ENCODE measurements around the gene ZNF354C. TPM values are rescaled to one million over a fixed set of nuclear protein-coding genes. Genes with fewer than 3 reads are reported as not detected.
"Not testable (repeated sequence)": the region's sequence is repeated elsewhere in the genome, so short reads cannot be mapped to it uniquely, and the experiment has no call there.

The ZNF354C gene
- total and polyA plus RNA-seq, 2 of the 8 experiments (the other 6 are each of a cell fraction or from before 2014, with no cell fraction given) = 0.85 to 2.3 TPM

GRCh38 chr5:179101282-179101681 is 41.1 kb downstream of the ZNF354C start:
- CTCF ChIA-PET (ENCODE audit: partially characterized antibody); H2AFZ ChIP-seq (ENCODE audit: low read length); H3K14ac ChIP-seq (ENCODE audit: insufficient read length); H3K36me3 ChIP-seq (ENCODE audit: control insufficient read depth in 2 of 4, insufficient read depth in 4 of 4, low read length in 3 of 4); H3K23ac ChIP-seq (ENCODE audit: insufficient read length); H2BK12ac ChIP-seq (ENCODE audit: low read depth, low read length); H3K4me3 ChIP-seq (ENCODE audit: extremely low read depth in 1 of 4, insufficient read depth in 2 of 4, low read depth in 3 of 4, low read length in 4 of 4); H3K27ac ChIP-seq (ENCODE audit: low read depth, low read length); DNase-seq (ENCODE audit: low read depth in 1 of 2, low spot score in 2 of 2); H3K18ac ChIP-seq (ENCODE audit: extremely low read depth, low read length); H3K27me3 ChIP-seq (replicated peaks in 1 of 4; ENCODE audit: control insufficient read depth in 3 of 4, extremely low read depth in 1 of 4, insufficient read depth in 3 of 4, low read length in 3 of 4); H3K79me2 ChIP-seq (ENCODE audit: control insufficient read depth in 1 of 2, insufficient read depth in 2 of 2, low read length in 2 of 2); H4K91ac ChIP-seq (replicated peaks; ENCODE audit: insufficient read length, low read length); H2AK5ac ChIP-seq (ENCODE audit: low read depth, low read length); H4K8ac ChIP-seq (ENCODE audit: extremely low read depth, insufficient read depth, low read length); H3K79me1 ChIP-seq (ENCODE audit: low read depth, low read length); H3K4me2 ChIP-seq (ENCODE audit: insufficient read depth in 1 of 2, low read depth in 2 of 2, low read length in 2 of 2); H2BK20ac ChIP-seq (ENCODE audit: low read length); FAIRE-seq; H4K5ac ChIP-seq (ENCODE audit: insufficient read length, low read depth, low read length); H3K9ac ChIP-seq (replicated peaks in 1 of 4; ENCODE audit: extremely low read depth in 1 of 4, low read depth in 3 of 4, low read length in 3 of 4); H4K20me1 ChIP-seq (replicated peaks in 1 of 2; ENCODE audit: control insufficient read depth in 1 of 2, insufficient read depth in 2 of 2, low read length in 2 of 2); H2BK5ac ChIP-seq (ENCODE audit: low read depth, low read length); POLR2A ChIA-PET (ENCODE audit: partially characterized antibody); H3K4me1 ChIP-seq (replicated peaks in 1 of 4; ENCODE audit: control insufficient read depth in 3 of 4, insufficient read depth in 4 of 4, low read length in 3 of 4); H2BK15ac ChIP-seq (ENCODE audit: low read length); H3K23me2 ChIP-seq (ENCODE audit: low read depth, low read length); H3K4ac ChIP-seq (replicated peaks; ENCODE audit: insufficient read length, low read depth, low read length); H3K56ac ChIP-seq (replicated peaks; ENCODE audit: insufficient read length, low read depth, low read length); H2BK120ac ChIP-seq (replicated peaks; ENCODE audit: low read depth, low read length): not testable (repeated sequence)
- WGBS, 2 experiments (ENCODE audit: extremely low coverage in 1 of 2, insufficient coverage in 1 of 2, insufficient read length in 1 of 2, insufficient replicate concordance in 2 of 2, low coverage in 1 of 2, low lambda C conversion rate in 2 of 2, missing lambda C conversion rate in 1 of 2) = 92% methylated on average over 15 of the region's 17 CpGs; no CpG with 5 or more reads in 1 of the 2 experiments
- peaks cover 26% of the 10 kb centered on the region in 2 experiments for H3K9me3 ChIP-seq (ENCODE audit: insufficient read depth in 2 of 2, low read depth in 1 of 2, low read length in 1 of 2)
